ENCODE results near the gene KCNJ10.
A peak's percentile ranks its signal among the peaks of the same experiment; 100 is the strongest.

The KCNJ10 gene

GRCh38 chr1:160032165-160032820 is 37.7 kb downstream of the KCNJ10 start (continued):
- TF ChIP-seq TSHZ1 (tag by site-specific recombination; IDR thresholded peaks at IDR 0.05; ENCODE audit: borderline replicate concordance) (no peak), ZBTB49 (tag by site-specific recombination; IDR thresholded peaks at IDR 0.05; ENCODE audit: low read depth) (no peak), ZSCAN16 (tag by site-specific recombination; IDR thresholded peaks at IDR 0.05) (no peak), ZNF548 (tag by site-specific recombination; IDR thresholded peaks at IDR 0.05) (no peak), REST (tag by site-specific recombination; IDR thresholded peaks at IDR 0.05) (no peak), ZNF596 (tag by site-specific recombination; IDR thresholded peaks at IDR 0.05) (no peak), GFI1B (tag by site-specific recombination; IDR thresholded peaks at IDR 0.05) (no peak), ZBTB20 (tag by site-specific recombination; IDR thresholded peaks at IDR 0.05) (peak; percentile 44), ZNF335 (tag by site-specific recombination; conservative IDR thresholded peaks at IDR 0.05) (peak; percentile 40)

- peak within 1 kb of the TSS; percentile 72 for H3K27ac ChIP-seq (ENCODE audit: extremely low read depth, low read depth, low read length)
- H3K4me1 ChIP-seq (ENCODE audit: control insufficient read depth, insufficient read depth, low read length) = peaks cover 17% of the 10 kb centered on the region; the same call in 1 of the 2 replicates
- H3K36me3 ChIP-seq (ENCODE audit: control insufficient read depth in 2 of 2, insufficient read depth in 1 of 2, low read length in 2 of 2) = peaks cover 0 to 3% of the 10 kb centered on the region in 2 experiments; a peak in 1 of 3 replicates
- CTCF ChIA-PET = interaction anchor here (0.6 to 4.7 kb wide), 14 partner anchors 9 to 1134 kb away, joined by 3 to 49 read pairs (median 4); partner anchors contain the start of gene CASQ1
- H3K4me3 ChIP-seq (ENCODE audit: low read depth, low read length) = peak within 1 kb of the TSS; percentile 82
- H3K9me3 ChIP-seq (ENCODE audit: control insufficient read depth, insufficient read depth, low read depth, low read length) = no peaks in the 10 kb centered on the region
- POLR2A ChIA-PET = interaction anchor here (0.7 to 3.6 kb wide), 4 partner anchors 9 to 890 kb away, joined by 3 to 22 read pairs (median 6); partner anchors contain the start of gene TAGLN2
- TF ChIP-seq ZNF394 (tag by site-specific recombination; IDR thresholded peaks at IDR 0.05; ENCODE audit: borderline replicate concordance) (no peak; the same call in 1 of the 2 replicates), ZNF133 (tag by site-specific recombination; IDR thresholded peaks at IDR 0.05) (no peak), REST (tag by site-specific recombination; IDR thresholded peaks at IDR 0.05) (no peak), AEBP2 (tag by site-specific recombination; IDR thresholded peaks at IDR 0.05; ENCODE audit: borderline replicate concordance) (no peak), BCL11B (tag by site-specific recombination; IDR thresholded peaks at IDR 0.05; ENCODE audit: low read depth) (no peak), KLF17 (tag by site-specific recombination; IDR thresholded peaks at IDR 0.05) (peak; percentile 27; the same call in 1 of the 2 replicates), ZNF555 (tag by site-specific recombination; conservative IDR thresholded peaks at IDR 0.05) (no peak), GLIS2 (tag by site-specific recombination; IDR thresholded peaks at IDR 0.05) (peak; percentile 83), HOXD13 (CRISPR knock-in tag; IDR thresholded peaks at IDR 0.05; ENCODE audit: borderline replicate concordance) (no peak)
Observed at GRCh38 chr1:160031365-160032164, 38.4 kb downstream of the KCNJ10 start, which contains the start of gene PIGM. Gene PIGM (minus strand): TSS chr1:160031990. CDS start chr1:160031739, 251 bp downstream.
